GM18517 (cell line): ENCODE results near the gene CRNKL1.
A peak's percentile ranks its signal among the peaks of the same experiment; 100 is the strongest.

Experiments
- ATAC-seq: cut with Tn5 transposase; IDR thresholded peaks from one replicate; pipeline ENCODE4 v1.9.1; 2021; ENCODE audit warnings: mild to moderate bottlenecking, moderate library complexity; ENCODE audit not compliant: unreplicated experiment

CRNKL1 gene

DNA sequence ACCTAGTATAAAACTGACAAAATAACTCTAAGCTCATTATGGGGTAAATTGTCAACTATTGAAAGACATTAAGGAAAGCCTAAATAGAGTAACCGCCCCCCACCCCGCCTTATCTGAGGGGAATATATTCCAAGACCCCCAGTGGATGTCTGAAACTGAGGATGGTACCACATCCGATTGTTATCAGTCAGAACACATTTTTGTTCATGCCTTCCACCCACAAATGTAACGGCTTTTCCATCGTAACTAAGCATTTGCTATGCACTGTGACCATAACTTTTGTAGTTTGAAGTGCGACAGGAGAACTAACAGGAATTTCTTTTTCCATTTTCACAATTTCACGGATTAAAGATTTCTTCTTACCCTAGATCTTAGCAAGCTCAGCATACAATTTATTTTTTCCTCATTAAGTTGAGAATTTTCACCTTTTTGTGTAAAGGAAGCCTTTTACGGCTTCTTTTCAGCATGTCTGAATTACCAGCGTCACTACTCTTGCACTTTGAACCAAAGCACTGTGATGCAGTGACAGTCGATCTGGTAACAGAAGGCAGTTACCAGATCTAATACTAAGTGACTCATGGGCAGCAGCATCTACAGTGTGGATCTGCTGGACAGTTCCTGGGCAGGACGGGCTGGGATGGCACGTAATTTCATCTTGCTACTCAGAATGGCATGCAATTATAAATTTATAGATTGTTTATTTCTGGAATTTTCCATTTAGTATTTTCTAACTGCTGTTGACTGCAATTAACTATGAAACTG is 11.9 kb upstream of the CRNKL1 start:
- ATAC-seq, result no peak

DNA sequence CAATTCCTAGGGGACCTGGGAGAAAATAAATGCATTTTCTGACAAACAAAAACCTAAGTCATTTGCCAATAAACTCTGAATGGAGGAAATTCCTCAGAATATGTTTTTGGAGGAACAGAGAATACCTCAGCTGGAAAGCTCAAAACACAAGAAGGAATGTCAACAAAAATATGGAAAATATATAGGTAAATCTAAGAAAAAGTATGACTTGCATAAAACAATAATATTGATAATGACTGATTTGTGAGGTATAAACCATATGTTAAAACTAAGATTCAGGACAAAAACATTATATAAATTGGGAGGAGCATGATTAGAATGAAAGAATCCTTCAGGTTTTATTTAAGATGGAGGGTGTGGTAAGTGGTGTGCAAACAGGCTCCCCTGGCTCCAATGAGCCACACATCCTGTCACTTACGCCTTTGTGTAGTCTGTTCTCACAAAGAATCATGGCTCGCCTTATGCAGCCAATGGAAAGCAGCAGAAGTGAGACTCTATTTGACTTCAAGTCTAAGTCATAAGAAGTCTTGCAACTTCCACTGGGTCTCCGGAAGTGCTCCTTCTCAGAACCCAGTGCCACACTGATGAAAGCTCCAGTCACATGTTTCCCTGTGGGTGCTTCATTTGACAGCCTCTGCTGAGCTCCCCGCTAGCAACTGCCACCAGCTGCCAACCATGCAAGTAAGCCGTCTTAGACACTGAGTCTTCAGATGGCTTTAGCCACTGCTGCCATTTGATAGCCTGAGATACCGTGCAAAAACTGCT is 8.2 kb upstream of the CRNKL1 start:
- no peak for ATAC-seq

DNA sequence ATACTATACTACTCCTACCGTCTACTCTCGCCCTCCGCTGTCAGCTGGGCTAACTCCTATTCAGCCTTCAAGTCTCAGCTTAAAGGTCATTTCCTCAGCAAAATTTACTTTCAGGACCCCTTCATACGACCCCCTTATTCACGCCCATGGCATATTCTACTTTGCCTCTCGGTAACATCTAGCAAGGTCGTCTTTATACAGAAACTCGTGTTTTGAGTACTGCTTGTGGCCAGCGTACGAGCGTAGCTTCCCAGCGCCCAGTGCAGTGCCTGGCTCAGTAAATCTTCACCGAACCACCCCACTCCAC is 546 bp downstream of the CRNKL1 start:
- peak; percentile 17 for ATAC-seq

- no peak for ATAC-seq
These were observed 12.4 kb downstream of the CRNKL1 start for GRCh38 chr20:20039752-20040387.

GRCh38 chr20:20038586-20038985 is 13.7 kb downstream of the CRNKL1 start:
- ATAC-seq, result no peak

DNA sequence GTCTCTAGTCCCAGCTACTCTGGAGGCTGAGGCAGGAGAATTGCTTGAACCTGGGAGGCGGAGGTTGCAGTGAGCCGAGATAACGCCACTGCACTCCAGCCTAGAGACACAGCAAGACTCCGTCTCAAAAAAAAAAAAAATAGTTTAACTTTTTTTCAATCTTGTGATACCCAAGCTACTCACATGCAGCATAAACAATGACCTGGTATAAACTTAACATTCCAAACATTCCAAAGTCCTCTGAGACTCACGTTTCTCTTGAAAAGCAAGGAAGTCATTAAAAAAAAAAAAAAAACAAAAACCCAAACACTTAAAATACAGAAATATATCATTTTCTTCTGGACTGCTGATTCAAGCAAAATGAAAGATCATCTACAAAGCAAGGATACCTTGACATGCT is 14.3 kb downstream of the CRNKL1 start:
- ATAC-seq, result no peak

- ATAC-seq, result no peak
These were observed 15.5 kb downstream of the CRNKL1 start for GRCh38 chr20:20036756-20037155.

DNA sequence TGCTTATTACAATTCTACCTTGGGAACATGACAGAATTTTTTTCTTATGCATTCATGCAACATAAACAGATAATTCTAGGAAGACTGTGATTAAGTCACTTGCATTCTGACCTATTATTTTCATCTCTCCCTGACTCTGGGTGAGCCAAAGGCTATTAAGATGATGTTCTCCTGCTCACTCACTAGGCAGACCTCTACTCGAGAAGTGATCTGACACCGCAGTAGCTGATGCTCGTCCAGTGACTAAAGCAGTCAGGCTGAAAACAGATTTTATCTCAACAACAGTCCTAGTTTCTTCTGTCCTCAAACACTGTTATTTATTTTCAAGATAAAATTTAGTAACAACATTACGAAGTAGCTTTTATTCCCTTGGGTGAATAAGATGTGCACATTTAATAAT is 17.8 kb downstream of the CRNKL1 start:
- ATAC-seq, result no peak

- ATAC-seq, result no peak
These were observed 20.5 kb downstream of the CRNKL1 start for GRCh38 chr20:20031790-20032189.

- no peak for ATAC-seq
These were observed 25.0 kb downstream of the CRNKL1 start for GRCh38 chr20:20027284-20027683.

DNA sequence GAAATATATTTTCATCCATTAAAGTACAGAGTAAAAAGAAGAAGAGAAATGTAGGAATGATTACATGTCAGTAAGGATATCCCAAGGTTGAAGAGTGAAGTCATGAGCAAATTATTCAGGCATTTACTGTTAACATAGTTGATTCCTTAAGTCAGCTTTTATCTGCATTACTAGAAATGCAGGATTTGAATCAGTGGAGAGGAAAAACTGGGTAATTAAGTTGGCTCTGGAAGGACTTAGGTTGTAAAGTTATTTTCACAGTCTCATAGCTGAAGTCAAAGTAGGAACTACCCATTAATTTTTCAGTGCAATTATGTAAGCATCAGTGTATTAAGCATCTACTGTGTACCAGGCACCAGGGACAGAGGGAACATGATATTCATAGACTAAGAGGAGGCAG is 27.3 kb downstream of the CRNKL1 start:
- ATAC-seq, result no peak

GRCh38 chr20:20023395-20023794 is 28.9 kb downstream of the CRNKL1 start:
- no peak for ATAC-seq

GRCh38 chr20:20022498-20022897 is 29.8 kb downstream of the CRNKL1 start:
- ATAC-seq, result peak; percentile 82

DNA sequence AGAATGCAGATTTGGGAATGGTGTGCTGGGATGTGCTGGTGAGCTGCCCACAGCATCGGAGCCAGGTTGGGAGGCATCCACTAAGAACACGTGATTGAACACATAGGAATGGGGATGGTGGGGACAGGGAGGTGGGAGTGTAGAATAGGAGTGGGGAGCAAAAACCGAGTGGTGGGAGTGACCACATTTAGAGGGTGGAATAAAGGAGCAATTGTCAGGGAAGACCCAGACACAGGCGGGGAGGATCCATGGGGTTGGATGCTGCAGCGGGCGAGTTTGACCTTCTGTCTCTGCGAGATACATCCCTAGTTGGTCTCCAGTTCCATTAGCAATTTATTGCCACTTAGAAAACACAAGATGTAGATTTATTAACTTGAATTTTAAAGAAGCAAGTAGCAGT is 30.4 kb downstream of the CRNKL1 start:
- ATAC-seq, result no peak

GRCh38 chr20:20020908-20021307 is 31.4 kb downstream of the CRNKL1 start:
- ATAC-seq, result no peak

DNA sequence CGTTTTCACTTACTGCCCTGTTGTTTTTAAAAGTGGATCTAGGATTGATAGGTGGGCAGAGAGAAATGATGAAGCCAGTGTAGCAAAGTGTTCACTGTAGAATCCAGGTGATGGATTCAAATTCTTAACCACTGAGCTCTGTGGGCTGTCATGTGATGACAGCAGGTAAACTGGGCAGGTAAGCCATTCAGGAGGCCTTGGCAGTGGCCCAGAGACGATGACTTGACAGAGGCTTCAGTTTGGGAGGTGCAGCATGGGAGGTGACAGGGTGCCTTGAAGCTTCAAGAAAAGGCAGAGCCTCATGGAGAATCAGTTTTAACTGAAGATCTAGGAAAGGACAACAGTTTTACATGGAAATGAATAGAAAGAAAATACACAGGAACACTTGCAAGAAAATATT is 33.1 kb downstream of the CRNKL1 start:
- no peak for ATAC-seq

GRCh38 chr20:20018366-20018765 is 33.9 kb downstream of the CRNKL1 start:
- no peak for ATAC-seq

GRCh38 chr20:20017844-20018185 is 34.5 kb downstream of the CRNKL1 start:
- ATAC-seq, result no peak

- peak; percentile 96 for ATAC-seq
These were observed 35.0 kb downstream of the CRNKL1 start, which contains the start of gene NAA20 for GRCh38 chr20:20017001-20017843. TSS of gene NAA20 (plus strand) at chr20:20017362. CDS start at chr20:20017397, 35 bp downstream.

DNA sequence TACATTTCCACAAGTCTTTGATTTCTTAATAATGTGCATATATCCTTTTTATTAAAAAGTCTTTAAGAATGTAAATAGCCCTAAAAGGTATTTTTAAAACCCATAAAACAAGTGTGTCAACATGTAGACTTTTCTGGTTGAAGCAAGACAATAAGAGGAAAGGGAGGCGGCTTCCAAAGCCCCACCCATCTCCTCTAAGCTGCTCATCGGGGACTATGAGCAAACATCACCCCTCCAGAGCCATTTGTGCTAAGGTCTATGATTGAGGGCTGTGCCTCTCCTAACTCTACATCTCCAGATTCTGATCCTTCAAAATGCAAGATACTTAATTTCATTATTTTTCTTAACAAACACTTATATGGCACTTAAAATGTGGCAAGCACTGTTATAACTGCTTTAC is 37.6 kb downstream of the CRNKL1 start:
- no peak for ATAC-seq

GRCh38 chr20:20012541-20012940 is 39.7 kb downstream of the CRNKL1 start:
- no peak for ATAC-seq
